GM18870 (cell line): ENCODE data around the gene EXOC6.
"Not testable (repeated sequence)": the region's sequence is repeated elsewhere in the genome, so short reads cannot be mapped to it uniquely, and the experiment has no call there.

Experiments used
- ATAC-seq: cut with Tn5 transposase; IDR thresholded peaks from one replicate; pipeline ENCODE4 v1.9.1; 2021; ENCODE audit warnings: moderate library complexity; ENCODE audit not compliant: unreplicated experiment

Gene EXOC6

DNA sequence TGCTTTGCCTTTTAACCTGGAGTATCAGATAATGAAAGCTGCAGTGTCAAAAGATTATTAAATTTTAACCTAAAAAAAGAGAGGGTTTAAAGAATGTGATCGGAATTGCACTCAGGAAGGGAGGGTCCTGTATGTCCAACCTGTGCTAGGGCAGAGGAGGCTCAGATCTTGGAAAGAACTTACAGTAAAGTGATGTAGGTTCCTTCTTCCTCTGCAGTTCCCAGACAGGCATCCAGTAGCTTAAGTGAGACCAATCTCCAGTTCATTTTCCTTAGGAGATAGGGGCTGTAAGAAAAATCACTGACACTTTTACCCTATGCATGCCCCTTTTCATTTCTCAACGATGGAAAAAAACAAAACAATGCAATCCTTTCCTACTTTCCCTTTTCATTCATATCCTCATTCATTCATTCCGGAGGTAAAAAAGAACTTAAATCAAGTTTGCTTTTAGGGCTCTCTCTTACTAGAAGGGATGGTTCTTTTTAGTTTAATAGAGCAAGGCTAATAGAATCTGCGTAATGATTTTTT, 28.3 kb downstream of the EXOC6 start:
- ATAC-seq = no peak

DNA sequence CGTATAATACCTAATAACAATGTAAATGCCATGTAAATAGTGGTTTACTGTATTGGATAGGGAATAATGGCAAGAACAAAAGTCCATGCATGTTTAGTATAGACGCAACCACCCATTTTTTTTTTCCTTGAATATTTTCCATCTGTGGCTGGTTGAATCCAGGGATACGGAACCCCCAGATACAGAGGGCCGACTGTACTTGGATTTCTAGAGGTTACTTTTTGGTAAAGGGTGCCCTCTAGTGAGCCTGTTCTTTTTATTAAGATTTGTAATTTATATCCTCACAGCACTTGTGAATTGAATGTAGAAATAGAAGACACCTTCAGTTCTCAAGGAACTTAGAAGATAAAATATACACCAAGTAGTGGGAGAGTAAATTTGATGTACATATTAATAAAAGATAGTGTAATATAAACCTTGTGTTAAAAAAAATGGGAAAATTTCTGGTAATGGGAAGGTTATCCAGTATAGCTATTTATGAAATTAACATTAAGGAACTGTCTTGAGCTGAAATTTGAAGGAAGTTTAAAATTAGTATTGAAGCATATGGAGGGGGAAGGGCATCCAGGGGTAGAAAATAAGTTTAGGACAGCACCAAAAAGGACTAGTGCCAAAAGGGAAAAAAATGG, 32.0 kb downstream of the EXOC6 start:
- ATAC-seq = no peak

DNA sequence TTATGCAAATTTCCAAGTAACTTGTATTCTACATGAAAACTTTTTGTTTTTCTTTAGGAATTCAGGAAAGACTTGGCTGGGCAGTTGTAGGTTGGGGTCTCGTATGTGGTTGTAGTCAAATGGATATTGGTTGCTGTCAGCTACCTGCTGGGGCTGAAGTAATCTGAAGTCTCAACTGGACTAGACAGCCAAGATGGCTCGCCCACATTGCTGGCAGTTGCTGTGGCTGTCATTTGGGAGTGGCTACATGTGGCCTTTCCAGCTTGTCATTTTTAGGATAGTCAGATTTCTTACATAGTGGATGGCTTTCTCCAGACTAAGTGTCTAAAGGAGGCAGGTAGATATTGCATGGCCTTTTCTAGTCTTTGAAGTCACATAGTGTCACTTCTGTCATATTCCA, 32.6 kb downstream of the EXOC6 start:
- no peak for ATAC-seq

DNA sequence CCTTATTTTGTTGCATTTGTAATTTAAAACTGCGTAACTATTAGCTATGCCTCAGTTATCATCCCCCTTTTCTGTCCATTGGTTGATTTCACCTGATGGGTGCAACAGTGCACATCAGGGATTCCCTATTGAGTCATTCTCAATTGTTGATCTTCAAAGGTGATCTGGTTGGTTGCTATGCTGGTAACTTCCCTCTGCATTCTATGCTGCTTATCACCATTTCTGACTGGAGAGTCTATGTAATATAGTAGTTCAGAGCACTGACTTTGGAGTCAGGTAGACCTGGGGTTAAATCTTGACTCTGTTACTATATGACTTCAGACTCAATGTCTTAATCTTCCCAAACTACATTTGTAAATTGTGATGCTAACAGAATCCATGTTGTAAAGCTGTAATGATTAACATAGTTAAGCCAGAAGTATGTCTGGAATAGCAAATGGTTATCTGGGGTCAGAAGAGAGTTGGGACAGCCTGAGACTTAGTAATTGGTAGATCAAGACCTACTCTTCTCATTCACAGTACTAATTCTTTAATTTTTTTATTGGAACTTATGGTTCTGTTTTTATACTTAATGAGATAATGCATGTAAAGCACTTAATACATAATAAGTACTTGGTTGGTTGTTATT, 38.1 kb downstream of the EXOC6 start:
- no peak for ATAC-seq

DNA sequence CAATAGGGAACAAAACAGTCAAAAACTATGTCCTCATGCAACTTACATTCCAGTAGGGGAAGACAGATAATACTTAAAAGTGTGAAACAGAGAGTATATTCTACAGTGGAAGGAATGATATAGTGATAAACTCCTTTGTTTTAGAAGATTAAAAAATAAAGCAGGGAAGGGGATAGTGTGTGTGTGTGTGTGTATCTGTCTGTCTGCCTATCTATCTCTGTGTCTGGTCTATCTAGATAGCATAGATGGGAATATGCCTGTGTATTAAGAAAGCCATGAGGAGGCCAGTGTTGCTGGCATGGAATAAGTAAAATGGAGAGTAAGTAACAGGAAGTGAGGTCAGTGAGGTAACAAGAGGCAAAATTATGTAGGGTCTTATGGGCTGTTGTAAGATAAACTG, 42.2 kb downstream of the EXOC6 start:
- no peak for ATAC-seq

DNA sequence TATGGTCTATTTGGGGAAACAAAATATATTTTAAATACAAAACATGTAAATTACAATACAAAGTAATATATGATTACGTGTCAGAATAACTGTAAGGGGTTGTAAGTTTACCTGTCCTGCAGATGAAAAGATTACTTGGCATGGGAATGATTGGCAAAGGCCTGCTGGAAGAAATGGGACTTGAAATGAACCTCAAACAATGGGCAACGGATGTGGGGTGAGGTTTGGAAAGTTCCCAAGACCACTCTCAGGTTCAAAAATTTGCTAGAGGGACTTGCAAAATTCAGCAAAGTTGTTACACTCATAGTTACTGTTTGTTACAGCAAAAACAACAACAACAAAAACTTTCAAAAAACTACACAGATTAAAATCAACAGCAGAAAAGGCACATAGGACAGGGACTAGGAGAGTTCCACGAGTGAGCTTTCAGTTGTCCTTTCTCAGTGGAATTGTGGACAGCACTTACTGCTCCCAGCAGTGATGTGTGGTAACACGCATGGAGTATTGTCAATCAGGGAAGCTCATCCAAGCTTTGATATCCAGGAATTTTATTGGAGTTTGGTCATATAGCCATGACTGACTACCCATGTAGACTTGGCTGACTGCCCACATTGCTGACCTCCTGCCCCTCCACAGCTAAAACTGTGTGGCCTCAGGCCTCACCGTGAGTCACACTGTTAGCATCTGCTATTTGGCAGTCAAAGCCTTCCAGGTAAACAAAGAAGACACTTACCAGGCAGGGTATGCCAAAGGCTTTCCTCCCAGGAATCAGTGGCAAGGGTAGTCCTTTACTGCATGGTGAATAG, 43.8 kb downstream of the EXOC6 start:
- ATAC-seq = no peak

DNA sequence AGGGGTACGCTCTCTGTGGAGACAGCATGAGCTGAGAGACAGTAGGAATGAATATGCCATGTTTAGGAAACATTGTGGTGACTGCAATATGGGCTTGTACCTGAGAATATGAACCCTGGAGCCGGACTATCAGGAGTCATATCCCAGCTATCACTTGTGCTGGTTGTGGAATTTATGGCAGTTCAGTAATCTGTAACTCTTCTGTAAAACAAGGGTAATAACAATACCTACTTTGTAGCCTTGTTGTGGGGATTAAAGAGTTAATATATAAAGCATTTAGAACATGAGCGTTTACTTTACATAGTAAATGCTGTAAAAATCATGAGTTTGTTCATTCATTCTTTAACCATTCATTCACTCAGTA, 44.4 kb downstream of the EXOC6 start:
- ATAC-seq = no peak

DNA sequence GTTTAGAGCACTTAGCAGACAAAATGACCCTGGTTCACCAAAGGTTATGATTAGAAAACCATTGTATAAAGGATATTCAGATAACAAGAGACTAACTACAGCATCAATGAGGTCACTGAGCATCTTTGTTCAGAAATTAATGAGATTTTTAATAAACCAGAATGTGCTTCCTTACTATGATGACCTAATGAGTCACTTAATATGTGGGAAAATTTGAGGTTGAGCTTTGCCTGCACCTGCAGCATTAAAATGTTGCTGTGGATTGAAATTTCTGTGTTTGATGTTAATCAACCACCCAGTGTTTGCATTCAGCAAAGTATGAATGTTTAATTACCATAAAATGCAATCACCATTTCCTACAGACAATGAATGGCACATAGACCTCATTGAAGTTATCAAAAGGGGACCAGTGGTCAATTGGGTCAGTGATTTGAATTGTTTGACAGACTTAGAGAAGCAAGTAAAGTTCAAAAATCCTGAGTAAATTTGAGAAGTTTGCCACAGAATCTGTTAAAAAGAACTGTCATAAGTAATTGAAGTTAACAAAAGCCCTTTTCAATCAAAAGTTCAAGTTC, 45.8 kb downstream of the EXOC6 start:
- ATAC-seq = no peak

DNA sequence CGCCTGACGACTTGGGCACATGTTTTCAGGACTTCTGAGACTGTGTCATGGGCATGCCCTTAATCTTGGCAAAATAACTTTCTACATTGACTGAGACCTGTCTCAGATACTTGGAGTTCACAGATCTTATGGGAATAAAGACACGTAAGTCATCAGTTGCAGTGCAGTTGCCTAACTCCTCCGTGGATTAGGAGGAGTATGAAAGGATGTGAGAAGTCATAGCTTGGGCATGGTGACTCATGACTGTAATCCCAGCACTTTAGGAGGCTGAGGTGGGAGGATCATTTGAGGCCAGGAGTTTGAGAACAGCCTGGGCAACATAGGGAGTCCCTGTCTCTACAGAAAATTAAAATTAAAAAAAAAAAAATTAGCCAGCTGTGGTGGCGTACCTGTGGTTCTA, 49.6 kb downstream of the EXOC6 start:
- ATAC-seq = no peak

DNA sequence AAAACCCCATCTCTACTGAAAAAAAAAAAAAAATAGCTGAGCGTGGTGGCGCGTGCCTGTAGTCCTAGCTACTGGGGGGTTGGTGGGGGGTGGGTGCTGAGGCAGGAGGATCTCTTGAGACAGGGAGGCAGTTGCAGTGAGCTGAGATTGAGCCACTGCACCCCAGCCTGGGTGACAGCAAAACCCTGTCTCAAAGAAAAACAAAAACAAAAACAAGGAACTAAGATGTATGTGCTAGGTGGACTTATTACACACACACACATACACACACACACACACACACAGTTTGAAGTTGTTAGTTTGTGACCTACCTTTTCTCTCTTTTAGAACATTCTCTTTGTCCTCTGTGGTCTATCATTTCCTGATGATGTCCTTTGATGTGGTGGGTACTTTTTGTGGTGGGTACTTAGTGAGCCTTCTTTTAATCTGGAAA, 53.5 kb downstream of the EXOC6 start:
- no peak for ATAC-seq

DNA sequence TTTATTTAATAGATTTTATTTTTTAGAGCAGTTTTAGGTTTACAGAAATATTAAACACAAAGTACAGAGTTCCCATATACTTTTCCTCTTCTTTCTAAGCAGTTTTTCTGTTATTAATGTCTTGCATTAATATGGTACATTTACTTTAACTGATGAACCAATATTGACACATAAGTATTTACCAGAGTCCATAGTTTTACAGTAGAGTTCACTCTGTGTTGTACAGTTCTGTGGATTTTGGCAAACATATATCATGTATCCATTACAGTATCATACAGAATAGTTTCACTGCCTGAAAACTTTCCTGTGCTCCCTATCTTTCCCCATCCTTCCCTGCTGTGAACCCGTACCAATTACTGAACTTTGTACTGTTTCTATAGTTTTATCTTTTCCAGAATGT, 55.3 kb downstream of the EXOC6 start:
- no peak for ATAC-seq

DNA sequence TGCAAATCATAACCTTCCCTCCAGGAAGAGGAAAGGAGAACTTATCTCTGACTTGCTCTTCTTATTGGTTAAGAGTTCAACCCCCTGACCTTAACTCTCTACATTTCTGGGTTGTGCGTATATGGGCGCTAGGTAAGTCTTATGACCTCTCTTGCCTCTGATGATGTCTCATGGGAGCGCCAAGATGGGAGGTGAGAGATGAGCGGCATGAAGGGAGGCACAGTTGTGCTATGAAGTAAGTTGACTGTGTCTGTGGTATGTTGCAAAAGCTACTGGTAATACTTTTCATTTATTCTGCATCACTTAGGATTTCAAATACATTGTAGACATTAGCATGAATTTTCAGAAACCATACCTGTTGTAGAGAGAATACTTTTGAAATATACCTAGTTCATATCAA, 59.0 kb downstream of the EXOC6 start:
- ATAC-seq = no peak

DNA sequence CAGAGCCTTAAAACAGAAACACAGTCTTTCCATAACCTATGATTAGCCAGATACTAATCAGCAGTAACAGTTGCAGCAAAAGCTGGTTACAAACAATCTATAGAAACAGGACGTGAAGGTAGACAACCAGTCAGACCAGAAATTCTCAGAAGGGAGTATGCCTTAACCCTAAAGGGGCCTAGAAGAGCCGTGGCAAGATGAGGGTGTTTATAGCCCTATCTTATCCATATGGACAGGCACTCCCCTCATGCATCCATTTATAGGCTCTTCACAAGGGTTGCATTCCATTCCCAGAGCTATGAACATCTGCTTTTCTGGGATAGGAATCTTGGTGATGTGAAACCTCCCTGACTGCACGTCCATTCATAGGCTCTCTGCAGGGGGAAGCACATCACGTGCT, 64.3 kb downstream of the EXOC6 start:
- ATAC-seq = not testable (repeated sequence)

DNA sequence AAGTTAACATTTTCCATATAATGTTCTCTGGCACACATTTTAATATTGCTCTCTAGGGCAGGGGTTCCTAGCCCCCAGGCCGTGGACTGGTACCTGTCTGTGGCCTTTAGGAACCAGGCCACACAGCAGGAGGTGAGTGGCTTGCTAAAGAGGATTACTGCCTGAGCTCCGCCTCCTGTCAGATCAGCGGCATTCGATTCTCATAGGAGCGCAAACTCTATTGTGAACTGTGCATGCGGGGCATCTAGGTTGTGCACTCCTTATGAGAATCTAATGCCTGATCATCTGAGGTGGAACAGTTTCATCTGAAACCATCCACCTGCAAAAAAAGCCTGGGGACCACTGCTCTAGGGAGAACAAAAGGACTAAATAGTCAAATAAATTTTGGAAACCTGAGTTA, 65.7 kb downstream of the EXOC6 start:
- ATAC-seq = no peak

DNA sequence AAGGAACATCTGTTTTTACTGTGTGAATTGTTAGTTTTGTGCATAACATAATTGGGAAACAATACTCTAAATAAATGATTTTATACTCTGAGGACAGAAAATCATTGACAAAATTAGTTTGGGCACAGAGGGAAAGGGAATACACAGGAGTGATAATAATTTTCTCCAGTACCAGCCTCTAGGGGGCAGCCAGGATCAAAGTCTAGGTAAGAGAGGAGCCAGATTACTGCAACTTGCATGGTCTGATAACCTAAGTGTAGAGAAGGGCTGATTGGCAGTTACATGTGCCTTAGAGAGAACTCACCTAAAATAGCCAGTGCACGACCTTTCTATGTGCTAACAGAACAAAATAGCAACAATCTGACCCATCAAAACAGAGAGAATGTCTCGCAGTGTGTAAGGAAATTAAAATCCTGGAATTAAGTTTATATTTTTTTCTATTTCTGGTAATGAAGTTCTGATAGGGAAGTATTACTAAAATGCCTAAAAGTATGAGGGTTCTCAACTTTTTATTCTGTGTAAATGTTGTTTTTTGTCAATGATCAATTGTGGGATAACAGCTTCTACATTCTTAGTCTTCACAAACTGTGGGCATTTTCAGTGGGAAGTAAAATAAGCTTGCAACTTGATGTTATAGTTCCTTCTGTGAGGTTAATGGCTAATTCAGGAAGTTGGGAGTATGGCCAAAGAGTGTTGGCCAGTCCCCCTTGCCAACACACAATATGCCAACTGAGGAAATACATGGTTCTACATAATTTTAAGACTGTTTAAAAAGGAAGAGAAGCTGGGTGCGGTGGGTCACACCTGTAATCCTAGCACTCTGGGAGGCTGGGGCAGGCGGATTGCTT, 66.4 kb downstream of the EXOC6 start:
- peak; percentile 72 for ATAC-seq

DNA sequence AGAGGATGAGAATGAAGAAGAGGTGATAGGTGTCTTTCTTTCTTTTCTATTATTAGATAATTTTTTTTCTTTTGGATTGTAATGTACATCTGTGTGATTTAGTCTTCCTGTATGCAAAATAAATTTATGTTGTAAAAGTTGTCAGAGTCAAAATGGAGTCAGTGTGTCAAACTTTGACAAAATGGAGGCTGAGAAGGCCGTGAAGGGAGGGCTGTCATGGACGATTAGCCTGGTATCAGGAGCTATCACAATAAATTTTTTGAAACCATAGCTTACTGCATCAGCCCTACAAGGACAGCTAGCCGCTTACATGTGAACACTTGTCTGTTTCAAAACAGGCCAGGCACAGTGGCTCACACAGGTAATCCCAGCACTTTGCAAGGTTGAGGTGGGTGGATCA, 67.6 kb downstream of the EXOC6 start:
- ATAC-seq = no peak

DNA sequence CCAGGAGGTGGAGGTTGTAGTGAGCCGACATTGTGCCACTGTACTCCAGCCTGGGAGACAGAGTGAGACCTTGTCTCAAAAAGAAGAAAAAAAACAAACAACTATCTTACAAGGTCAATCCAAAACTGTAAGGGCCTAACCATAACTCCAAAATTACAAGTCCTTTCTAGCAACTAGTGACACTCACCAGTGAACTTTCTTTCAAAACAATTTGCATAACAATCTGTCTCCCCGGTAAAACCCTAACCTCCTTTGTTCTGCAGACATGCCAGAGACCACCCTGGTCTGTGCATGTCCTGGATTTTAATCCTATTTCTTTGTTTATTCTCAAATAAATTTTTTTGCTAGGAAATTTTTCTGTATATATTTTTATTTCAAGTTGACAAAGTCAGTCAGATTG, 68.1 kb downstream of the EXOC6 start:
- ATAC-seq = no peak

DNA sequence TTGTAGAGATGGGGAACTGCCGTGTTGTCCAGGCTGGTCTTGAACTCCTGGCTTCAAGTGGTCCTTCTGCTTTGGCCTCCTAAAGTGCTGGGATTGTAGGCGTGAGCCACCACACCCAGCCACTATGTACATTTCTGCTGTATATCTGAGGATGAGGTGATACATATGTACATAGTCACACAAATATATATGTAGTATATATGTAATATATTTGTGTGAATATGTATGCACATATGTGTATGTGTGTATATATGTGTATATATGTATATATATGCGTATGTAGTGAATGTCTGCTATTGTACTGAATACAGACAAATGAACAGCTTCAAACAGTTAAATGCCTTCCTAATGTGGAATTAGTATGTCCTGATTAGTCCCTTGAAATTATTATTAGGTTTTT, 70.3 kb downstream of the EXOC6 start:
- no peak for ATAC-seq

DNA sequence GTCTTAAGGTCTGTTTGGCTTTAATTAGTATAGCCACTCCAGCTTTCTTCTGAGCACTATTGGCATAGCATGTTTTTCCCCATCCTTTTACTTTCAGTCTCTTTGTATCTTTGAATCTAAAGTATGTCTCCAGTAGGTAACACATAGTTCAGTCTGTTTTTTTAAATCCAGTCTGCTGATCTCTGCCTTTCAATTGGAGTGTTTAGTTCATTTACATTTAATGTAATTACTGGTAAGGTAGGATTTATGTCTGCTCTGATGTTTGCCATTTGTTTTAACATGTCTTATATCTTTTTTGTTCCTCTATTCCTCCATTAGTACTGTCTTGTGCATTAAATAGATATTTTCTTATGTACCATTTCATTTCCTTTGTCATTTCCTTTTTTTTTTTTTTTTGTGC, 72.5 kb downstream of the EXOC6 start:
- ATAC-seq = no peak

DNA sequence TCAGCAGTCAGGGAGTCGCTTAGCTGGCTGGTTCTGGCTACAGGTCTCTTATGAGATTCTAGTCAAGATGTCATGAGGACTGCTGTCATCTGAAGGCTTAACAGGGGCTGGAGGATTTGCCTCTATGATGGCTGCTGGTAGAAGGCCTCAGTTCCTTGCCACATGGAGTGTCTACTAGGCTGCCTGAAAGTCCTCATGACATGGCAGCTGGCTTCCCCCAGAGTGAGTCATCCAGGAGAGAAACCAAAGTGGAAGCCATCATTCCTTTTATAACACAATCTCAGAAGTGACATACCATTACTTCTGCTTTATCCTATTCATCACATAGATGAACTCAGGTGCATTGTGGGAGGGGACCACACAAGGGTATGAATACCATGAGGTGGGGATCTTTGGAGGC, 75.1 kb downstream of the EXOC6 start:
- ATAC-seq = no peak

DNA sequence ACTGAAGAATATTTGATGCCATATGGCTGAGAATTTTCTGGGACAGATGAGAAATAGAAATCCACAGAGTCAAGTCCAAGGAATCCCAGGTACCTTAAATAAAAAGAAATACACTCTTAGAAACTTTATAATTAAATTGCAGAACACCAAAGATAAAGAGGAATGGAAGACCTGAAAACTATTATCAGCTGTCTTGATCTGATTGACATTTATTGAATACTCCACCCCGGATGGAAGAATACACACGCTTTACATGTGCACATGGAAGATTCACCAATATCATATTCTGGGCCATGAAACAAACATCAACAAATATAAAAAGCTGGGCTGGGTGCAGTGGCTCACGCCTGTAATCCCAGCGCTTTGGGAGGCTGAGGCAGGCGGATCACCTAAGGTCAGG, 81.6 kb downstream of the EXOC6 start:
- ATAC-seq = no peak
